ENCODE results near the gene AMHR2.

GRCh38 chr12:53450936-53451335 lies 27.3 kb downstream of the AMHR2 start:
- TF ChIP-seq CTCF (IDR thresholded peaks at IDR 0.05; ENCODE audit: borderline replicate concordance, extremely low read depth, low read length, poor library complexity, severe bottlenecking) = no peak
- TF ChIP-seq EZH2 (IDR thresholded peaks at IDR 0.05; ENCODE audit: borderline replicate concordance, low read depth, low read length, severe bottlenecking) = no peak
